Activated naive CD4-positive, alpha-beta T cell treated with anti-CD3 and anti-CD28 coated beads, Interleukin-2, amount 50 U/mL, for 16 hours (primary cell): ENCODE results near the gene ZNF594.
"Not testable (repeated sequence)": the region's sequence is repeated elsewhere in the genome, so short reads cannot be mapped to it uniquely, and the experiment has no call there.

Experiments used
- DNase-seq: peaks from one replicate; pipeline ENCODE4 v3.0.0-alpha.2; 2020

ZNF594 gene

DNA sequence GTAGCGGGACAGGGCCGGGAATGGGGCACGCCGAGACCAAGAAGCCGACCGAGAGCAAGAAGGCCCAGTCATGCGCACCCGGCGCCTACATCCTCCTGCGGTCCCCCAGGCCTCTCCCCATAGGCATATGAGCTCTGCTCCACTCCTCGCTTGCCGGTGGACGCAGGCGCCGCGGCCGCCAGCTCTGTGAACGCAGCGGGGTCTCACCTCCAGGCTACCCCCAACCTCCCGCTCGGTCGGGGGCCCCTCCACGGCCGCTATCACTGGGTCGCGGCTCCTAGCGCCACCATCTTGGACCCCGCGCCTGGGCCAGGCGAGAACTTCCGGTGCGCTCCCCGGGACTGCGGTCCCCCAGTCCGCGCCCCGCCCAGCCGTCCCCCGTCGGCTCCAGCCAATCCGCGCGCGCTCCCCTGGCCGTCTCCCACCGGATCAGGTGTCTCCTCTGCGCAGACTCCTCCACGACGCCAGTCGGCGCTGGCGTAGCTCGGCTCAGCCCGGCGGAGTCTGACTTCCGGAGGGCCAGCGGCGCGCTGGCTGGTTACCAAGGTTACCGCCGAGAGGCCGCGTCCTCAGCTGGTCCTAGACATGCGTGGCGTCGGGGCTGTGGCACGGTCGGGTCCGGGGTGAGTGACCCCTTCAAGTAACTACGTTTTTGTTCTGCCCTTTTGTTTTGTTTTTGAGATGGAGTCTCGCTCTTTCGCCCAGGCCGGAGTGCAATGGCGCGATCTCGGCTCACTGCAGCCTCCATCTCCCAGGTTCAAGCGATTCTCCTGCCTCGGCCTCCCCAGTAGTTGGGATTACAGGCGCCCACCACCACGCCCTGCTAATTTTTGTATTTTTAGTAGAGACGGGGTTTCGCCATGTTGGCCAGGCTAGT, at the start of gene ZNF594:
Gene ZNF594 (minus strand): TSS at position 328 of the 877 bp plus-strand sequence. CDS start 7,612 bp downstream, outside the sequence.
- peak; percentile 99 for DNase-seq

DNA sequence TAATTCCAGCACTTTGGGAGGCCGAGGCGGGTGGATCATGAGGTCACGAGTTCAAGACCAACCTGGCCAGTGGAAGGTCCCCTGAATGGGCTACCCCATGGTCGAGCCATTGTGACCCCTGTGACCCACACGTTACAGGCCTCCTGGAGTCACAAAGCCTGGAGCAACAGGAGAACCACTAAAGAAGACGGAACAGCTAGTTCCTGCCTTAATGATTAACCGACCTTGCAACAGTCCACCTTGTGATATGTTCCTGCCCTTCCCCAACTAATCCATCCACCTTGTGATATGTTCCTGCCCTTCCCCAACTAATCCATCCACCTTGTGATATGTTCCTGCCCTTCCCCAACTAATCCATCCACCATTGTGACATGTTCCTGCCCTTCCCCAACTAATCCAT, 48.1 kb upstream of the ZNF594 start:
- DNase-seq = not testable (repeated sequence)

DNA sequence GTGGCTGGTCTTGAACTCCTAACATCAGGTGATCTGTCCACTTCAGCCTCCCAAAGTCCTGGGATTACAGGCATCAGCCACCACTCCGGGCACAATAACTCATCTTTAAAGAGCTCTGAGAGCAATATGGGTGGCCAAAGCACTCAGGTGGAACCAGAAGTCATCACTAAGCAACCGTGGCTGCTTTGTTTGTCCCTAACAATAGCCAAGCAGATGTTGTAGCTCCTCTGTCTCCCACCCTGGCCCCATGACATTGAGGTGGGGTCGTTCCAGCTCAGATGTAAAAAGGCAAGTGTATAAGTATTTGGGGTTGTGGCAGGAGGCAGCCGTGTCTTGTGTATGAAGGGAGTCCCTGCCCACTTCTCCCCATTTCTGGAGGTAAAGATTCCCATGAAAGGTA, 46.7 kb upstream of the ZNF594 start:
- no peak for DNase-seq

DNA sequence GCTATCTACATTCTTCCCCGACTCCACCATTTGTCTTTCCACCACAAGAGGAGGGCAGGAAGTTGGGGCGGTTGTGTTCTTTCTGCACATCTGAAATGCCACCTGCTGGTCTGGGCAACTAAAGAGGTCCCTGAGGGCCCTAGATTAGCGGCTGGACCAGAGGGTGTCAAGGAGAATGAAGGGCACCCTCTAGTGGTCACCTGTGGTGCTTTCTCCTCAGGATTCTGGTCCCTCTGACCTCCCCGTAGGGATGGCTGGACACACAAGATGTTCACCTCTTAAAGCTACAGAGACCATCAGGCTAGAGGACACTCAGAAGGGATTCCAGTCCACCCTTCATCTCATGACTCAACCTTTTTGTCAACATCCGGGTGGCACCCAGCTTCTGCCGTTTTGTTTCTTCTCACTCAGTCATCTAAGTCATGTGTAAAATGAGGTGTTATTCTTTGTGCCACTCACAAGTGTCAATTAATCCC, 45.9 kb upstream of the ZNF594 start:
- no peak for DNase-seq

DNA sequence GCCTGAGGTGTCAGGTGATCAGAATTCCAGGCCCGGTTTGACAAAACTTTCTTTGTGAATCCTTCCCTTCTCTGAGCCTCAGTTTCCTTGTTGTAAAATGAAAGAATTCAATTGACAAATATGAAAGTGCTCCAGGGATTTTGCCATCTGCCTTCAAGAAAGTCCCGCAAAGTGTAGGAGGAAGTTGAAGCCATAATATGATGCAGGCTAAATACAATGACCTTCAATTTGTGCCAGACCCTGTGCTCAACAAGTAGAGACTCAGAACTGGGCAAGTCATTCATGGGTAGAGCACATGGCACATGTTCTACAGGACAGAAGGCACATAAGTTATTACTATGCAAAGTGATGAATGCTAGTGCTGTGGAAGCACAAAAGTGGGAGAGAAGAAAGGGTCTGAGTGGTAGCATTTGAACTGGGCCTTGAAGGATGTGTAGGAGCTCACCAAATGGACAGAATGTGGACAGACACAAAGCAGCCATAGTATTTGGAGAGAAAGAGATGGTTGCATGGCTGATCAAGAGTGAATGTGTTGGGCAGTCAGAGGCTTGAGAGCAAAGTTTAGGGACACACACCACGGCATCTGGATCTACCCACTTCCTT, 45.4 kb upstream of the ZNF594 start:
- no peak for DNase-seq

DNA sequence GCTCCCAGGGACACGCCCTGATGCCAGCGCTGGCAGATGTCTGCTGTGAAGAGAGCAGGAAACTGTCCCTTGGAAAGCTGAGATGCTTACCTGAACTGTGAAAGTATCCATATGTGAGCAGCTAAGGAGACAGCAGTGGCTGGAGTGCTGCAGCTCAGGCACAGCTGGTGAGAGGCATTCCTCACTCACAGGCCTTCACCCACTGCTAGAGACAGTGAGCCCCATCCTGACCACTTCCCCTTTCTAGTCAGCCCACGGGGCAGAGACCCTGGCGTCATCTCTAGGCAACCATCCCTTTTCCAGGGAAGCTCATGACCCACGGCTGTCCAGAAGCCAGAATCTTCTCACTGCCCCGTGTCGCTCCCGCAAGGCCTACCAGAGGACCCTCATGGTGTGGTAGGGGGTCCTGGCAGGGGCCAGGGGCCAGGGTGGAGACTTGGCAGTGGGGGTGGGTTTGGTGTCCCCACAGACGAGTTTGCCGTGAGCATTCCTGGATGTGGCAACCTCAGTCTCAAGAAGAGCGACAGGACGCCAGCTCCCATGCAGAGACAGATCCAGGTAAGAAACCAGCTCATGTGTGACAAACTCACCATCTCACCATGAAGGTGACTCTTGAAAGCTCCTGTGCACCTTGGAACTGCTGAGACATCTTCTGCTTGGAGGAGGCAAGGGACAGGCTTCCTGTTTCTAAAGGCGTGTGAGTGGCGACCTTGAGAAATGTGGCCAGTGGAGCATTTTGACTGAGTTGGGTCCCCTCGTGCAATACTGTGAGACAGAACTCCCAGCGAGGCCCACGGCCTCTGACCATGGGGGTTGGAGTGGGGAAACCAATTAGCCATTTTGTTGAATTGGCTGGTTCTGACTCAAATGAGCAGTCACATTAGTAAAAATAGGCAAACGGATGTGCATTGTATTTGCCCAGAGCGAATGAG, 43.2 kb upstream of the ZNF594 start, which contains the start of gene SCIMP:
Gene SCIMP (minus strand): TSS at position 216 of the 932 bp plus-strand sequence. CDS start 105 bp downstream, at position 111.
- no peak for DNase-seq

DNA sequence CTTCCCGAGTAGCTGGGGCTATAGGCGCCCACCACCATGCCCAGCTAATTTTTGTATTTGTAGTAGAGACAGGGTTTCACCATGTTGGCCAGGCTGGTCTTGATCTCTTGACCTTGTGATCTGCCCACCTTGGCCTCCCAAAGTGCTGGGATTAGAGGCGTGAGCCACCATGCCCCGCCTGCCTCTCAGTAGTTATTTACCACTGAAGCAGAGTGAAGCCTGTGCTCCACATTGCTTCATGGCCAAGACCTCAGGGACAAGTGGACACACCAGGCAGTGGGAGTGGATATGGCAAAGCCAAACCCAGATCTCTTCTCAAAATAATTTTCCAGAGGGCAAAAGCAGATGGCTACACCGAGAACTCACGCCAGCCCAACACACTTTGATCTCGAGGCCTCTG, 41.8 kb upstream of the ZNF594 start:
- not testable (repeated sequence) for DNase-seq

DNA sequence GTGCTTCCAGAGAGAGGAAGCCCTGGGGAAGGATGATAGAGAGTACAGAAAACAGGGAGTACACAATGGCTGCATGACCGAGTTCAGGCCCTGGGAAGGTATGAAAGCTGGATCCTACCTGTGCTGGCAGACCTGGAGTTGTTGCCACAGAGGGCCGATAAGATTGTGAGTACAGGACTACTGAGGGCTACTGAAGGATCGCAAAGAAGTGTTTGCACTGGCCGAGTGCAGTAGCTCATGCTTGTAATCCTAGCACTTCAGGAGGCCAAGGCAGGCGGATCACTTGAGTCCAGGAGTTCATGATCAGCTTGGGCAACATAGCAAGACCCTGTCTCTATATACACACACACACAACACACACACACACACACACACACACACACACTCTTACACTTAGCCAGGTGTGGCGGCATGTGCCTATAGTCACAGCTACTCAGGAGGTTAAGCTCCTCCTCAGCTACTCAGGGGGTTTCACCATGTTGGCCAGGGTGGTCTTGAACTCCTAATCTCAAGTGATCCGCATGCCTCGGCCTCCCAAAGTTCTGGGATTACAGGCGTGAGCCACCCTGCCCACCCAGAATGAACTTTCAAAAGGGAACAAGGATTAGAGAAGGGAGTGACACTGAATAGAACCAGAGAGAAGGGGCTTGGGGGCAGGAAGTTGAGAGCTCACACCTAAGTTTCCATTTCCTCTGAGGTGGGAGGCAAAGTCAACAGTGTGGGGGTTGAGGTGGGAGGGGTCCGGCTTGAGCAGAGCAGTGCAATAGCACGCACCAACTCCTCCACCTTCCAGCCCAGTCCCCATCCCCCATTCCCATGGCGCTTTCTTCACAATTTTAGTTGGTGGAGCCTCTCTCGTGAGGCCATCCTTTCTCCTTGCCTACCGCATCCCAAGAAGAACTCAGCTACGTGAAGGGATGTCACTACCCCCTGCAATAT, 35.5 kb upstream of the ZNF594 start:
- no peak for DNase-seq

DNA sequence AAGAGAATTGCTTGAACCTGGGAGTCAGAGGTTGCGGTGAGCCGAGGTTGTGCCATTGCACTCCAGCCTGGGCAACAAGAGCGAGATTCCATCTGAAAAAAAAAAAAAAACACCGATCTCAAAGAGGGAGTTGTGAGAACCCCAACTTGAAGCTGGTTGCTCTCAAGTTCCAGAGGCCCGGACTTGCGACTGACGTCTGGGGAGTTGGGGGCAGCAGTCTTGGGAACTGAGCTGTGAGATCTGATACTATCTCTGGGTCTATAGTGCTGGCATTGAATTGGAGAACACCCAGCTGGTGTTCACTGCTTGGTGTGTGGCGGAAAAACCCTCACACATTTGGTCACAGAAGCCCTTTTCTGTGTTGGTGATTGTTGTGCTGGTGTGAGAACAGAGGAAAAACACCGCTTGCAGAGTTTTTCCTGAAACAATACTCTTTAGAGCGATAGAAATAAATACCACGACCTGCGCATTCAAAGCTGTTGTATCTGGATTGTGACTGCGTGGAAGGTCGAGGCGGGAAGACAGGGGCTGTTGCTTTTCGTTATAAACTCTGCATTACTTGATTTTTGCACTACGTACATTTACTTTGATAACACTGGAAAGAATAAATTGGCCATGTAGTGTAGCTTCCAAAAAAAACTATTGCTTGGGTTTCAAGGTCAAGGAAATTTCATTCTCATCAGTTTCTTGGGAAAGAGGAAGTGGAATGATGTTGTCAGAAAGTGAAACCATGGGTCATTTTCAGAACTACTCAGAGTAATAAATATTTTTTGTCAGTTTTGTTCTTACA, 34.2 kb upstream of the ZNF594 start:
- no peak for DNase-seq

DNA sequence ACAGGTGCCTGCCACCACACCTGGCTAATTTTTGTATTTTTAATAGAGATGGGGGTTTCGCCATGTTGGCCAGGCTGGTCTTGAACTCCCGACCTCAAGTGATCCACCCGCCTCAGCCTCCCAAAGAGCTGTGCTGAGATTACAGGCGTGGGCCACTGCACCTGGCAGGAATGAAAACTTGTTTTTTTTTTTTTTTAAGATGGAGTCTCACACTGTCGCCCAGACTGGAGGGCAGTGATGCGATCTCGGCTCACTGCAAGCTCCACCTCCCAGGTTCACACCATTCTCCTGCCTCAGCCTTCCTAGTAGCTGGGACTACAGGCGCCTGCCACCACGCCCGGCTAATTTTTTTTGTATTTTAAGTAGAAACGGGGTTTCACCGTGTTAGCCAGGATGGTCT, 30.2 kb upstream of the ZNF594 start:
- DNase-seq = not testable (repeated sequence)

DNA sequence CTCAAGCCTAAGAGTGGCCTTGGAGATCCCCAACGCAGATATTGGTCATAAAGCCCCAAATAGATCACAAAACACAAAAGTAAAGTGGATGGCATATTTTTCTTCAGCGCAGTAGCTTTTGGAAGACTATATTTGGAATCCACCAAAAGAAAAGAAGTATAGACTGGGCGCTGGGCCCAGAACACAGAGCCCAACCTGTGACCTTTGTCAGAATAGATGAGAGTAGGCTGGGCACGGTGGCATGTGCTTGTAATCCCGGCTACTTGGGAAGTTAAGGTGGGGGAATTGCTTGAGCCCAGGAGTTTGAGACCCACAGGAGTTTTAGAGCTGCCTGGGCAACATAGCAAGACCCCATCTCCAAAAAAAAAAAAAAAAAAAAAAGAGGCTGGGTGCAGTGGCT, 28.4 kb upstream of the ZNF594 start:
- DNase-seq = no peak

DNA sequence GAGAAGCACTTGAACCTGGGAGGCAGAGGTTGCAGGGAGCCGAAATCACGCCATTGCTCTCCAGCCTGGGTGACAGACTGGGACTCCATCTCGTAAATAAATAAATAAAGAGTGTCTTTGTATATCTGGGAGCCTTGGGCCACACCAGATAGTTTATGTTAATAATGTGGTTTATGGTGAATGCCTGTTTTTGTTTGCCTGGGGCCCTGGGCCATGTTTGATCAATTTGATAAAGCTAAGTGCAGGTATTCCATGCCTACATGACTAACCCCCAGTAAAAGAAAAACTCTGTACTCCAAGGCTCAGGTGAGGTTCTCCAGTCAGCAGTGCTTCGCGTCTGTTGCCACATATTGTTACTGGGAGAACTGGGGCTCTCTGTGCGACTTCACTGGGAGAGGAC, 27.9 kb upstream of the ZNF594 start:
- DNase-seq = no peak

DNA sequence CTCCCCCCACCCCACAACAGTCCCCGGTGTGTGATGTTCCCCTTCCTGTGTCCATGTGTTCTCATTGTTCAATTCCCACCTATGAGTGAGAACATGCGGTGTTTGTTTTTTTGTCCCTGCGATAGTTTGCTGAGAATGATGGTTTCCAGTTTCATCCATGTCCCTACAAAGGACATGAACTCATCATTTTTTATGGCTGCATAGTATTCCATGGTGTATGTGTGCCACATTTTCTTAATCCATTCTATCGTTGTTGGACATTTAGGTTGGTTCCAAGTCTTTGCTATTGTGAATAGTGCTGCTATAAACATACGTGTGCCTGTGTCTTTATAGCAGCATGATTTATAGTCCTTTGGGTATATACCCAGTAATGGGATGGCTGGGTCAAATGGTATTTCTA, 25.9 kb upstream of the ZNF594 start:
- not testable (repeated sequence) for DNase-seq

DNA sequence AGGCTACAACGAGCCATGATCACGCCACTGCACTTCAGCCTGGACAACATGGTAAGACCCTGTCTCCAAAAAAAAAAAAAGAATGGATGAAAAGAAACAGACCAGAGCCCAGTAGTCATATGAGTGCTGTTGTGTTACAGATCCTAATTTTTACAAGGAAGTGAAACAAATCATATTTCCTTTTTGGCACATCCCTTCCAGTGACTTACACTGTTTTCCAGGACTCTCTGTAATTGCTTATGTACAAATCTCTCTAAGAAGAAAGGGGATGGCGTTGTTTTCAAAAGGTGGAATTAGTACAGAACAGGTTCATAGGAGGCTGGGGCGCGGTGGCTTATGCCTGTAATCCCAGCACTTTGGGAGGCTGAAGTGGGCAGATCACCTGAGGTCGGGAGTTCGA, 19.8 kb upstream of the ZNF594 start:
- no peak for DNase-seq

DNA sequence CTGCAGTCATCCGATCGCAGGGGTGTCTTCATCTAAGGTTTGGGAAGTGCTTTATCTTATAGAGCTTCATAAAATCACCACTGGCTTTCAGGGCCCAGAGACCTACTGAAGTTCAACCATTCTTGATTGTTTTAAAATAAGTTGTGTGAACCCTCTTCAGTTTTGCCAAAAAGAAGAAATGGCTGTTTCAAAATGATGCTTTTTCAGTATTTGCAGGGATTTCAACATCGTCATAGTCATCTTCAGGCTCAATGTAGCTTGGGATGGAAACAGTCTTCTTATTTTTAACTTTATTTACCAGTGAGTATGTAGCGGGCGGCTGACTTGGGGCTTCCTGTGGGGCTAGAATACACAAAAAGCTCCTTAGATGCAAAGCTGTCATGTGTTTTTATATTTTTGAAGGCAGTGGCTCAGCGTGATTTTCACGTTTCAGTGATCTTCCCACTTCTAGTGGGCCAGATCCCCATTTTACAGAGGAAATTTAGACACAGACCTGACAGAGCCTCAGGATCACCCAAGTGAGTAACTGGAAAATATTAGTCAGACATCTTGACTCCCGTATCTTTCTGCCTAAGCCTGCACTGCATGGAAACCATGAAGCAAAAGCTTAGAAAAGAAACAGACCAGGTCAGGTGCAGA, 19.1 kb upstream of the ZNF594 start:
- DNase-seq = no peak

DNA sequence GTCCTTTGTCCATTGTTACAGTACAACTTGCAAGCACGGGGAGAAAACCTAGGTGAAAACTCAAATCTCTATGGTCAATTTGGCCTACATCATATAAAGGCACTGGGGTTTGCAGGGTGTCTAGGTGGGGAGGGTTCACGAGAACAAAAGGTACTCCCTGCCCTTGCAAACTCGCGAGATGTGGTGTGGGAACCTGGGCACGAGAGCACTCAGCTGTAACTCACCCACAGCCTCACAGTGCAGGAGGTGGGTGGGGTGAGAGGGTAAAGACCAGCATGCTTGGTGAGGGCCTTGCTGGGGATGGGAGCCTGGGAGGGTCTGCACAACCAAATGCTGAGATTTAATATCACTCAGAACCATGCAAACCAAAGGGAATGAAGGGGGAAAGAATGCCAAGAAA, 18.4 kb upstream of the ZNF594 start:
- DNase-seq = no peak

DNA sequence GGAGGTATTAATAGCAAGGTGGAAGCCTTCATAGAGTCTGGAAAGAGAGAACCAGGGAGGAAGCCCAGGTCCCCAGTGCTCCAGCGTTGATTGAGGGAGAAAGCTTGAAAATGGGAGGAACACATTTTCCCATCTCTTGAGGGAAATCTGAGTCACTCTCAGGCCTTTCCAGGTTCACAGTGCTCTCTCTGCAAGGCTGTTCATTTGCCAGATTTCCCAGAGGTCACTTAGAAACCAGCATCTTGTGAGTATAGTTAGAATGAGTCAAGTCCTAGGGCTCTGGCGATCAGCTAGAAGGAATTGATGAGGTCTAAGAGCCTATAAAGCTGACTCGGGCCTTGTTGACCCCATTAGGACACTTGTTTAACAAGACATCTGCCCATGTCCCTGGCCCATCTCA, 17.7 kb upstream of the ZNF594 start:
- DNase-seq = no peak

DNA sequence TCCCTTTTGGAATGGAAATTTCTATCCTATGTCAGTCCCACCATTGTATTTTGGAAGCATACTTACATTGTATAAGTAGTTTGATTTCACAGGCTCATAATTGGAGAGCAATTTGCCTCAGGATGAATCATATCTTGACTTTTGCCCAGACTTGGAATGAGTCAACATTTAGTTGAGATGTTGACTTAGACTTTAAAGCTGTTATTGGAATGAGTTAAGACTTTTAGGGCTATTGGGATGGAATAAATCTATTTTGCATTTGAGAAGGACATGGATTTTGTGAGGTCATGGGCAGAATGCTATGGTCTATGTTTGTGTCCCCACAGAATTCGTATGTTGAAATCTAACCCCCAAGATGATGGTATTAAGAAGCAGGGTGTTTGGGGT, 12.2 kb upstream of the ZNF594 start:
- no peak for DNase-seq

DNA sequence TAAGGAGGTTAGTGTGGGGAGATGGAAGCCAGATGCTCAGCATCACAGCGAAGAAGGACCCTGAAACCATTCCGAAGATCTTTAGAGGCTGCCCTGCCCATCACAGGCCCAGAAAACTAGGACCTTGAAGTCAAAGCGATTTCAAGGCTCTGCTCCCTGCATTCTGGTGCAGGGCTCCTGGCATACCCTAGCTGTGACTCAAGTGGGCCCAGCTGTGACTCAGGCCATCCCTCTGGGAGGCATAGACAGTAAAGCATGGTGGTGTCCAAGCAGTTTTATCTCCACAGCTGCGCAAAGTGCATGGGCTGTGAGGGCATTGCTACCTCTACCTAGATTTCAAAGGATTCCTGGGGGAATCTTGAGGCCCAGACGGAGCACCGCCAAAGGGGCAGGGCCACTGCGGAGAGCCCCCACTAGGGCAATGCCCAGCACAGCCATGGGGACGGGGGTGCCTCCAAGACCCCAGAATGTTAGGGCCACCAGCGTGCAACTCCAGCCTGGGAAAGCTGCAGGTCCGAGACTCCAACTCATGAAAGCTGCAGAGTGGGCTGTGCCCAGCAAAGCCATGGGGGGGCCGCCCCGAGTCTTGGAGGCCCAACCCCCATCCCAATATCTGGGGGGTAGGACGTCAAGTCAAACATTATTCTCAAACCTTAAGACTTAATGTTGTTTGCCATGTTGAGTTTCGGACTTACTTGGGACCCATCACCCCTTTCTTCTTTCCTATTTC, 11.7 kb upstream of the ZNF594 start:
- DNase-seq = no peak

DNA sequence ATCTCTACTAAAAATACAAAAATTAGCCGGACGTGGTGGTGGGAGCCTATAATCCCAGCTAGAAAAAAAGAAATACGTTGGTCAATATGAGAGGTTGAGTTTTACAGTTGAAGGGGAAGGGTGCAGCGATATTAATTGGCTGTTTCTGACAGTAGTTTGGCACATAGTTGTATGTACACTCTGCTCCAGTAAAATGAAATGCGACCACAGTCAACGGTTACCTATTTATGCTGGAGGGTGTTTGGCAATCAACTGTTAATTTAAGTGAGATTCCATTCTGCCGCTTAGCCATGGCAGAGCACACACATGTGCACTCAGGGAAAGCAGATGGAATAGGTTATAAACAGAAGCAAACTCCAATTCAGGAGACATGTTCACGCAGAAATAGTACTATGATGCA, 9.3 kb upstream of the ZNF594 start:
- no peak for DNase-seq
